ENCODE measurements around the gene MYO5B. TPM values are rescaled to one million over a fixed set of nuclear protein-coding genes. Genes with fewer than 3 reads are reported as not detected.

Gene MYO5B
- total RNA-seq, 1 experiment from 2014 or later: 32.1 TPM

GRCh38 chr18:49849331-49850217, 345.4 kb downstream of the MYO5B start:
- H3K9ac ChIP-seq (ENCODE audit: low read length): peak overlapping the region; percentile 64

DNA sequence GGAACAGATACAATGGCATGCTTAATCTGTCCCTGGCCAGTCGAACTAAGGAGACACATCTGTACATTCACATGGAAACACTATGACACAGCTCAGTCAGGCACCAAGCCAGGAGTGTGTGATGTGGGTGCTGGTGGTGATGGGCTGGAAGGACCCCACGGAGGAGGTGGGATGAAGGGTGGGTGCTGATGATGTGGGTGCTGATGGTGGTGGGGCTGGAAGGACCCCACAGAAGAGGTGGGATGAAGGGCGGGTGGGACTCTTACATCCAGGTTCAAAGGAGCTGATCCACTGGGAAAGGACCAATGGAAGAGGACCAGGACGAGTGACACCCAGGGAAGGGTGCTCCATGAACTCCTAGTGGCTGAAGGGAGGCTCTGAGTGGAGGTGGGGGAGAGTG, 346.8 kb downstream of the MYO5B start:
- ChIA-PET CTCF (no interaction called here), POLR2A (no interaction called here), RAD21 (ENCODE audit: low non-redundant PET in 1 of 2, low total read pairs in 2 of 2, uncharacterized antibody in 2 of 2, unreplicated experiment in 2 of 2) (no interaction called here)
- H2AFZ ChIP-seq (ENCODE audit: low read depth, low read length, poor library complexity, severe bottlenecking): no peak overlapping the region
- peak overlapping the region; percentile 83; the same call in 1 of the 2 replicates for H3K4me2 ChIP-seq (ENCODE audit: low read length)
- no peaks in the 10 kb centered on the region for H4K20me1 ChIP-seq (ENCODE audit: insufficient read depth)
- no peak for TF ChIP-seq EZH2 (IDR thresholded peaks at IDR 0.05)
- TF ChIP-seq CEBPB (IDR thresholded peaks at IDR 0.05; ENCODE audit: low read depth): no peak
- TF ChIP-seq, protein P1, sequence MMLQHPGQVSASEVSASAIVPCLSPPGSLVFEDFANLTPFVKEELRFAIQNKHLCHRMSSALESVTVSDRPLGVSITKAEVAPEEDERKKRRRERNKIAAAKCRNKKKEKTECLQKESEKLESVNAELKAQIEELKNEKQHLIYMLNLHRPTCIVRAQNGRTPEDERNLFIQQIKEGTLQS (IDR thresholded peaks at IDR 0.05): no peak
- no peak for TF ChIP-seq SP1 (IDR thresholded peaks at IDR 0.05; ENCODE audit: low read depth)
- TF ChIP-seq SIN3A (IDR thresholded peaks at IDR 0.05; ENCODE audit: low read depth): no peak
- no peak for TF ChIP-seq POLR2A (IDR thresholded peaks at IDR 0.05; ENCODE audit: borderline replicate concordance, extremely low read depth, insufficient read depth, insufficient read length)
- no peak for TF ChIP-seq CTCF (IDR thresholded peaks at IDR 0.05 in 2 of 3, conservative IDR thresholded peaks at IDR 0.05 in 1 of 3; ENCODE audit: borderline replicate concordance in 1 of 3, insufficient read depth in 1 of 3, low read depth in 2 of 3, low read length in 2 of 3)
- TF ChIP-seq CBX3 (IDR thresholded peaks at IDR 0.05; ENCODE audit: low read depth): no peak
- TF ChIP-seq RAD21 (IDR thresholded peaks at IDR 0.05; ENCODE audit: low read depth): no peak
- TF ChIP-seq TCF7L2 (IDR thresholded peaks at IDR 0.05; ENCODE audit: borderline replicate concordance, extremely low read depth, insufficient read depth, insufficient read length): no peak
- no peak for TF ChIP-seq ZFX (IDR thresholded peaks at IDR 0.05)
- no peak for TF ChIP-seq JUND (IDR thresholded peaks at IDR 0.05)
- no peak for TF ChIP-seq POLR2AphosphoS5 (IDR thresholded peaks at IDR 0.05; ENCODE audit: low read depth, low read length)
- TF ChIP-seq MAX (IDR thresholded peaks at IDR 0.05): no peak
- no peak for TF ChIP-seq ELF1 (IDR thresholded peaks at IDR 0.05; ENCODE audit: borderline replicate concordance, low read depth)
- no peak overlapping the region for H3K4me3 ChIP-seq (replicated peaks in 1 of 2; ENCODE audit: low read depth in 1 of 2, low read length in 2 of 2)
- H3K9me2 ChIP-seq (ENCODE audit: insufficient read depth): no peaks in the 10 kb centered on the region
- H3K9ac ChIP-seq (ENCODE audit: low read length): no peak overlapping the region
- DNase-seq (ENCODE audit: low read depth, low spot score): no peak
- no peaks in the 10 kb centered on the region for H3K9me3 ChIP-seq (ENCODE audit: control insufficient read depth in 1 of 2, insufficient read depth in 1 of 2, low read depth in 1 of 2, low read length in 2 of 2)
- BruUV-seq (replicated peaks): no TSS peak
- no peaks in the 10 kb centered on the region; a peak in 1 of 4 replicates for H3K36me3 ChIP-seq (ENCODE audit: control insufficient read depth in 1 of 2, insufficient read depth in 2 of 2, low read length in 2 of 2)
- intact Hi-C loops (cut with micrococcal nuclease): no loop called here
- no peak overlapping the region for H3K27ac ChIP-seq (ENCODE audit: low read depth, low read length)
- H3K4me1 ChIP-seq (ENCODE audit: control insufficient read depth in 1 of 2, insufficient read depth in 2 of 2, low read length in 2 of 2): peaks cover 21 to 40% of the 10 kb centered on the region in 2 experiments
- no peaks in the 10 kb centered on the region for H3K27me3 ChIP-seq (ENCODE audit: insufficient read depth, low read length)
- H3K79me2 ChIP-seq (ENCODE audit: insufficient read depth, low read length): no peaks in the 10 kb centered on the region
- no peak for ATAC-seq

More at GRCh38 chr18:49849331-49850217, 345.4 kb downstream of the MYO5B start:
- TSS peak; percentile 85 for BruUV-seq (replicated peaks)
- Histone ChIP-seq H3K79me2 (ENCODE audit: insufficient read depth, low read length) (no peaks in the 10 kb centered on the region), H3K4me1 (ENCODE audit: control insufficient read depth in 1 of 2, insufficient read depth in 2 of 2, low read length in 2 of 2) (peaks cover 21 to 43% of the 10 kb centered on the region in 2 experiments), H3K9me2 (ENCODE audit: insufficient read depth) (no peaks in the 10 kb centered on the region), H3K27ac (ENCODE audit: low read depth, low read length) (peak overlapping the region; percentile 71), H3K4me2 (ENCODE audit: low read length) (peak overlapping the region; percentile 83), H3K27me3 (ENCODE audit: insufficient read depth, low read length) (no peaks in the 10 kb centered on the region), H3K9me3 (ENCODE audit: control insufficient read depth in 1 of 2, insufficient read depth in 1 of 2, low read depth in 1 of 2, low read length in 2 of 2) (no peaks in the 10 kb centered on the region), H3K4me3 (replicated peaks in 1 of 2; ENCODE audit: low read depth in 1 of 2, low read length in 2 of 2) (peak overlapping the region; percentile 37 to 53), H2AFZ (ENCODE audit: low read depth, low read length, poor library complexity, severe bottlenecking) (no peak overlapping the region), H3K36me3 (ENCODE audit: control insufficient read depth in 1 of 2, insufficient read depth in 2 of 2, low read length in 2 of 2) (no peaks in the 10 kb centered on the region), H4K20me1 (ENCODE audit: insufficient read depth) (no peaks in the 10 kb centered on the region)
- RAD21 ChIA-PET (ENCODE audit: low non-redundant PET in 1 of 2, low total read pairs in 2 of 2, uncharacterized antibody in 2 of 2, unreplicated experiment in 2 of 2): interaction anchor here (1.4 to 1.7 kb wide), 2 partner anchors 9 kb away, joined by 3 to 6 read pairs; no protein-coding TSS in a partner anchor
- POLR2A ChIA-PET: interaction anchor here (0.5 to 2.2 kb wide), 2 partner anchors 9 to 363 kb away, joined by 3 to 11 read pairs; no protein-coding TSS in a partner anchor
- ATAC-seq (peak; percentile 96), DNase-seq (ENCODE audit: low read depth, low spot score) (peak; percentile 96)
- no peak for TF ChIP-seq POLR2A (IDR thresholded peaks at IDR 0.05; ENCODE audit: borderline replicate concordance, extremely low read depth, insufficient read depth, insufficient read length)
- TF ChIP-seq TCF7L2 (IDR thresholded peaks at IDR 0.05; ENCODE audit: borderline replicate concordance, extremely low read depth, insufficient read depth, insufficient read length): peak; percentile 37
- no peak for TF ChIP-seq ZFX (IDR thresholded peaks at IDR 0.05)
- peak; percentile 77 for TF ChIP-seq POLR2AphosphoS5 (IDR thresholded peaks at IDR 0.05; ENCODE audit: low read depth, low read length)
- CTCF ChIA-PET: interaction anchor here (1.2 to 2.2 kb wide), 2 partner anchors 9 to 339 kb away, joined by 5 to 16 read pairs; no protein-coding TSS in a partner anchor
- intact Hi-C loops (cut with micrococcal nuclease): loop anchor here (10.0 kb wide), 1 partner anchor 195 kb away; no protein-coding TSS in a partner anchor
